DND-41 (cell line): ENCODE measurements around the gene PNMA6F.

Experiments used
- ATAC-seq: fragments of 200-7000 bp; cut with Tn5 transposase; 3 replicates; pipeline ENCODE4 v1.9.1; 2021; ENCODE audit warnings: low read depth; ENCODE audit not compliant: insufficient read depth
- DNase-seq: peaks from one replicate; pipeline ENCODE4 v3.0.0-alpha.2; 2020
- H2AFZ ChIP-seq: 2 replicates; pipeline ENCODE4 v1.6.0; 2012; ENCODE audit warnings: low read depth, low read length
- H3K27ac ChIP-seq: 2 replicates; pipeline ENCODE4 v1.5.1; 2012; ENCODE audit warnings: low read length, inconsistent platforms
- H3K27me3 ChIP-seq: fragments of 200-600 bp; sonication (generic); 2 replicates; pipeline ENCODE4 v1.6.0; 2012; ENCODE audit warnings: low read length, mild to moderate bottlenecking, inconsistent platforms; ENCODE audit not compliant: insufficient read depth, poor library complexity
- H3K36me3 ChIP-seq: 2 replicates; pipeline ENCODE4 v1.5.1; 2012; ENCODE audit warnings: low read length, inconsistent platforms; ENCODE audit not compliant: insufficient read depth
- H3K4me1 ChIP-seq: 2 replicates; pipeline ENCODE4 v1.5.1; 2012; ENCODE audit warnings: mild to moderate bottlenecking, low read length; ENCODE audit not compliant: insufficient read depth
- H3K4me2 ChIP-seq: 2 replicates; pipeline ENCODE4 v1.6.0; 2012; ENCODE audit warnings: mild to moderate bottlenecking, moderate library complexity, low read length, inconsistent platforms; ENCODE audit not compliant: insufficient read depth
- H3K4me3 ChIP-seq, 2 experiments: fragments of 200-600 bp in 1 of 2; shearing (Covaris generic) in 1 of 2; 2 replicates each; pipeline ENCODE4 v1.5.1; 2012 to 2016; ENCODE audit warnings: inconsistent platforms in 2 of 2, low read length in 2 of 2, mild to moderate bottlenecking in 2 of 2, low read depth in 1 of 2, moderate library complexity in 1 of 2
- H3K79me2 ChIP-seq: 2 replicates; pipeline ENCODE4 v1.6.0; 2012; ENCODE audit warnings: low read length, inconsistent platforms; ENCODE audit not compliant: insufficient read depth
- H3K9ac ChIP-seq: 2 replicates; pipeline ENCODE4 v1.6.0; 2012; ENCODE audit warnings: low read depth, mild to moderate bottlenecking, inconsistent platforms, low read length, moderate library complexity
- H3K9me3 ChIP-seq: 2 replicates; pipeline ENCODE4 v1.5.1; 2012; ENCODE audit warnings: low read length, moderate library complexity, mild to moderate bottlenecking, inconsistent platforms; ENCODE audit not compliant: insufficient read depth, severe bottlenecking
- H4K20me1 ChIP-seq: 2 replicates; pipeline ENCODE4 v1.6.0; 2012; ENCODE audit warnings: low read length; ENCODE audit not compliant: insufficient read depth
- EZH2 ChIP-seq: IDR thresholded peaks from 3 replicates; pipeline ENCODE4 v1.6.1; 2012; ENCODE audit warnings: borderline replicate concordance, low read depth, mild to moderate bottlenecking, moderate library complexity, low read length, inconsistent platforms; ENCODE audit not compliant: severe bottlenecking
- TF ChIP-seq, protein P1 (sequence below): IDR thresholded peaks from 2 replicates; pipeline ENCODE4 v1.5.1; 2012; ENCODE audit warnings: borderline replicate concordance, low read length, moderate library complexity, mild to moderate bottlenecking; ENCODE audit not compliant: poor library complexity, severe bottlenecking; ENCODE audit errors: extremely low read depth

The PNMA6F gene

DNA sequence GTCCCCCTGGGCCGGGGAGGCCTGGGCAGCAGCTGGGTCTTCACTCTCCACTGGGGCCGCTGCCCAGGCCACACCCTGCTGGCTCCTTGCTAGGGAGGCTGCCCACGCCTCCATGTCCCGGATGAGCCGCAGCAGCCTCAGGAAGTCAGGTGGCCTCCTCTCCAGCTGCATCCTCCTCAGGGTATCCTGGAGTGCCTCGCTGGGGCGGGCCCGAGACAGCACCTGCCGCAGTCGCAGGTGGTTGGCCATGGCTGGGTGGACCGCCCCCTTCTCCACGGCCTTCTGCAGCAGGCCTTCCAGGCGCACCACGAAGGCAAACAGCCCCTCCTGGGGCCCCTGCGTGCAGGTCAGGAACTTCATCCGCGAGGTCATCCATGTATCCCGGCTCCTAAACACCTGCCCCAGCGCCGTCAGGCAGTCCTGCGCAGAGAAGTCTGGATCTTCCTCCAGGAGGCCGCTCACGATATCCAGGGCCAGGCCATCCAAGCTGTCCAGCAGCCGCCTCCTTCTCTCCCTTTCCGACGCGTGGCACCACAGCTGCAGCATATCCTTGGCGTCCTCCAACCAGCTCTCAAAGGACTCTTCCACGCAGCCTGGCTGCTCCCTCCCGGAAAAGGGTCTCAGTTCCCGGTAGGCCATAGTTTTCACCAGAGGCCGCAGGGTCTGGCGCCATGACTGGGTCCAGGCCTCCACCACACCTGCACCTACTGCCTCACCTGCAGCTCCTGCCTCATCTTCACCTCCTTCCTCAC, 2.1 kb downstream of the PNMA6F start:
- DNase-seq, result no peak
- Histone ChIP-seq H3K4me1 (no peaks in the 10 kb centered on the region), H3K9ac (no peak overlapping the region), H3K4me2 (no peak overlapping the region), H4K20me1 (no peaks in the 10 kb centered on the region), H3K27me3 (no peaks in the 10 kb centered on the region), H3K9me3 (no peaks in the 10 kb centered on the region), H2AFZ (no peak overlapping the region), H3K36me3 (no peaks in the 10 kb centered on the region), H3K4me3 (no peak overlapping the region), H3K79me2 (no peaks in the 10 kb centered on the region), H3K27ac (no peak overlapping the region)
- TF ChIP-seq, protein P1, sequence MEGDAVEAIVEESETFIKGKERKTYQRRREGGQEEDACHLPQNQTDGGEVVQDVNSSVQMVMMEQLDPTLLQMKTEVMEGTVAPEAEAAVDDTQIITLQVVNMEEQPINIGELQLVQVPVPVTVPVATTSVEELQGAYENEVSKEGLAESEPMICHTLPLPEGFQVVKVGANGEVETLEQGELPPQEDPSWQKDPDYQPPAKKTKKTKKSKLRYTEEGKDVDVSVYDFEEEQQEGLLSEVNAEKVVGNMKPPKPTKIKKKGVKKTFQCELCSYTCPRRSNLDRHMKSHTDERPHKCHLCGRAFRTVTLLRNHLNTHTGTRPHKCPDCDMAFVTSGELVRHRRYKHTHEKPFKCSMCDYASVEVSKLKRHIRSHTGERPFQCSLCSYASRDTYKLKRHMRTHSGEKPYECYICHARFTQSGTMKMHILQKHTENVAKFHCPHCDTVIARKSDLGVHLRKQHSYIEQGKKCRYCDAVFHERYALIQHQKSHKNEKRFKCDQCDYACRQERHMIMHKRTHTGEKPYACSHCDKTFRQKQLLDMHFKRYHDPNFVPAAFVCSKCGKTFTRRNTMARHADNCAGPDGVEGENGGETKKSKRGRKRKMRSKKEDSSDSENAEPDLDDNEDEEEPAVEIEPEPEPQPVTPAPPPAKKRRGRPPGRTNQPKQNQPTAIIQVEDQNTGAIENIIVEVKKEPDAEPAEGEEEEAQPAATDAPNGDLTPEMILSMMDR, result no peak
- no peak for TF ChIP-seq EZH2
- no peak for ATAC-seq

DNA sequence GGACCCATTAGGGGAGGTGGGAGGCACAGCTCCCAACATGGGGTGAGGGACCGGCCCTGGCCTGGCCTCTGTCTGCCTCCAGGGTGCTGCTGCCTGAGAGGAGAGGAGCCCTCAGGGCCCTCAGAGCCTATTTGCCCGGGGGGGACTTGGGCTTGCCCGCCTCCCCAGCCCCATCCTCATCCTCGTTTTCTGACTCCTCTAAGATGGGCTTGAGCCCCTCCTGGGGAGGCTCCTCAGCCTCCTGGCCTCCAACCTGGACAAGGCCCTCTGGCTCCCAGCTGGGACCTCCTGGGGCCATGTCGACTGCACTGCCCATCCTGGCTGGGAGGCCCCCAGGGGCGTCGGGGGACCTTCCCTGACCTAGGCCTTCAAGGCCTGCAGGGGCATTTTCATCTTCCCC, 2.8 kb downstream of the PNMA6F start:
- Histone ChIP-seq H3K79me2 (no peaks in the 10 kb centered on the region), H3K4me2 (no peak overlapping the region), H3K27me3 (no peaks in the 10 kb centered on the region), H3K9me3 (no peaks in the 10 kb centered on the region), H3K4me3 (no peak overlapping the region), H3K27ac (no peak overlapping the region), H3K4me1 (no peaks in the 10 kb centered on the region), H4K20me1 (no peaks in the 10 kb centered on the region), H3K36me3 (no peaks in the 10 kb centered on the region), H3K9ac (no peak overlapping the region), H2AFZ (no peak overlapping the region)
- DNase-seq, result no peak
- TF ChIP-seq, protein P1, result no peak
- TF ChIP-seq EZH2, result no peak
- no peak for ATAC-seq

DNA sequence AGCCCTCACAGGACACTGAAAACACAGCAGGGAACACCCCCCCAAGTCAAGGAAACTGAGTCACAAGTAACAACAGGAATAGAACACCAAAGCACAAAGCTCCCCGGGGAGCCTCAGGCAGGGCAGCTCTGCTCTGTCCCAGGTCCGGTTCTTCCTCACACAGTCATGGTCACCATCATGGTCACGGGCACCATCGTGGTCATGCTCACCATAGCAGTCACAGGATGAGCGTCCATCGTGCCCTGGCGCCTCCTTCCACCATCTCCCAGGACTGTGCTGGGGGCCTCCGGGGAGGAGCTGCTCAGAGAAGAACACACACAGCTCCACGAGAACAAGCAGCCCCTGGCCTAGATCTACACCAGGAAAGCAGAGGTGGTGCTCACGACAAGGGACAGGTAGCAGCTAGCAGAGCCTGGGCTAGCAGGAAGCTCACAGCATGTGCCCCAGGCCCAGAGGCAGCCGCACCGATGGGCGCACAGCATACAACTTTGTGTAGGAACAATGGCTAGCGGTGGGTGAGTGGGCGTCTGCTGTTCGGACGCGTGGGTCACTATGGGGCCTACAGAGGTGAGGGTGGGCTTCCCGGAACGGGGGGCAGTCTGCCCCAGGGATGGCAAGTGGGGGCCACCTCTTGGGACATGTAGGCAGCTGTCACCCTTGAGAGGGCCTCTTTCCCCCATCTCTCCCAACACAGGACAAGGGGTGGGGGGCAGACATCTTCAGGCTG, 3.4 kb downstream of the PNMA6F start:
- ATAC-seq, result no peak
- Histone ChIP-seq H3K4me3 (no peak overlapping the region), H2AFZ (no peak overlapping the region), H3K4me1 (no peaks in the 10 kb centered on the region), H3K79me2 (no peaks in the 10 kb centered on the region), H3K36me3 (no peaks in the 10 kb centered on the region), H3K27ac (no peak overlapping the region), H3K4me2 (no peak overlapping the region), H3K27me3 (no peaks in the 10 kb centered on the region), H3K9ac (no peak overlapping the region), H3K9me3 (no peaks in the 10 kb centered on the region), H4K20me1 (no peaks in the 10 kb centered on the region)
- no peak for DNase-seq
- TF ChIP-seq, protein P1, result no peak
- TF ChIP-seq EZH2, result no peak

DNA sequence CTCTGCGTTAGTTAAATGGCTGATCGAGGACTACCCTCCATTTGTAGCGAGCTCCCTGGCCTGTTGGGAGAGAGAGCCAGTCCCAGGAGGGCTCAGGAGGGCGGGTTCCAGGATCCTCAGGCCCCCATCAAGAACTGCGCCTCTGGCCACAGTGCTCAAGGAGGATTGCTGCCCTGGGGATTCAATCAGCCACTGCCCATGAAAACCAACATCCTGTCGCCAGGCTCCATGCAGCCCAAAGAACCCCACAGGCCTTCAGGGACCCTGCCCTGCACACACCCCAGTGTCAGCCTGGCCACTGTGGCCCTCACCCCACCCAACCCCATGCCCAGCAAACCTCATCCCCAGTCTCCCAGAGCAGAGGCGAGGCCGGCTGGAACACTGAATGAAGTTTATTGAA, 4.3 kb downstream of the PNMA6F start:
- no peak overlapping the region for H3K4me3 ChIP-seq
- H3K36me3 ChIP-seq, result no peaks in the 10 kb centered on the region
- H3K4me2 ChIP-seq, result no peak overlapping the region
- no peaks in the 10 kb centered on the region for H3K9me3 ChIP-seq
- ATAC-seq (no peak), DNase-seq (no peak)
- H2AFZ ChIP-seq, result no peak overlapping the region
- no peaks in the 10 kb centered on the region for H3K79me2 ChIP-seq
- TF ChIP-seq, protein P1, result no peak
- TF ChIP-seq EZH2, result no peak
- H3K4me1 ChIP-seq, result no peaks in the 10 kb centered on the region
- no peak overlapping the region for H3K27ac ChIP-seq
- H3K27me3 ChIP-seq, result no peaks in the 10 kb centered on the region
- H3K9ac ChIP-seq, result no peak overlapping the region
- no peaks in the 10 kb centered on the region for H4K20me1 ChIP-seq
